PC-3 (cell line): ENCODE results near the gene SAMD5.

Experiments
- CTCF ChIP-seq: fragments of 300-600 bp; sonication (generic); conservative IDR thresholded peaks from 2 replicates; pipeline ENCODE4 v1.5.1; 2017; ENCODE audit warnings: antibody characterized with exemption, low read depth, mild to moderate bottlenecking, low read length
- EZH2 ChIP-seq: fragments of 300-600 bp; sonication (generic); IDR thresholded peaks from one replicate; pipeline ENCODE4 v1.6.1; 2017; ENCODE audit warnings: antibody characterized with exemption, mild to moderate bottlenecking, low read length; ENCODE audit not compliant: unreplicated experiment

- TF ChIP-seq CTCF (no peak), EZH2 (no peak)
Measured at GRCh38 chr6:147577488-147577887, 69.0 kb downstream of the SAMD5 start.
